ENCODE results near the gene TARDBP.
"Not testable (repeated sequence)": the region's sequence is repeated elsewhere in the genome, so short reads cannot be mapped to it uniquely, and the experiment has no call there.

The TARDBP gene

GRCh38 chr1:11012260-11013159 lies at the start of gene TARDBP:
Gene TARDBP, plus strand, starts transcription at chr1:11012654. Its CDS starts 1,074 bp downstream, at chr1:11013728.
- DNase-seq, result peak; percentile 88

- peak; percentile 16 for DNase-seq
These were observed 46.8 kb upstream of the TARDBP start for GRCh38 chr1:10965546-10966226.

- DNase-seq, result no peak
These were observed 45.4 kb upstream of the TARDBP start for GRCh38 chr1:10967090-10967489.

GRCh38 chr1:10968411-10968826 lies 44.0 kb upstream of the TARDBP start:
- DNase-seq, result no peak

GRCh38 chr1:10969267-10969970 lies 43.0 kb upstream of the TARDBP start:
- no peak for DNase-seq

GRCh38 chr1:10969971-10970332 lies 42.5 kb upstream of the TARDBP start:
- no peak for DNase-seq

- DNase-seq, result no peak
These were observed 38.9 kb upstream of the TARDBP start for GRCh38 chr1:10973552-10973951.

GRCh38 chr1:10973956-10974881 lies 38.2 kb upstream of the TARDBP start:
- no peak for DNase-seq

GRCh38 chr1:10975567-10976326 lies 36.7 kb upstream of the TARDBP start:
- no peak for DNase-seq

GRCh38 chr1:10978719-10979118 lies 33.7 kb upstream of the TARDBP start:
- DNase-seq, result no peak

GRCh38 chr1:10979483-10979920 lies 33.0 kb upstream of the TARDBP start:
- no peak for DNase-seq

- no peak for DNase-seq
These were observed 32.3 kb upstream of the TARDBP start for GRCh38 chr1:10980094-10980577.

GRCh38 chr1:10980841-10981727 lies 31.4 kb upstream of the TARDBP start:
- DNase-seq, result no peak

GRCh38 chr1:10986525-10986890 lies 25.9 kb upstream of the TARDBP start:
- DNase-seq, result no peak

- DNase-seq, result no peak
These were observed 24.5 kb upstream of the TARDBP start for GRCh38 chr1:10987840-10988417.

- no peak for DNase-seq
These were observed 23.4 kb upstream of the TARDBP start for GRCh38 chr1:10989095-10989494.

- DNase-seq, result not testable (repeated sequence)
These were observed 22.4 kb upstream of the TARDBP start for GRCh38 chr1:10989920-10990516.

- no peak for DNase-seq
These were observed 21.6 kb upstream of the TARDBP start for GRCh38 chr1:10990828-10991227.

GRCh38 chr1:10992004-10992403 lies 20.4 kb upstream of the TARDBP start:
- DNase-seq, result not testable (repeated sequence)

GRCh38 chr1:10992864-10993263 lies 19.6 kb upstream of the TARDBP start:
- DNase-seq, result no peak

Data from activated CD4-positive, alpha-beta T cell treated with anti-CD3 and anti-CD28 coated beads, Interleukin-2, amount 50 U/mL, for 16 hours (primary cell).